Measurements from ENCODE around the gene PCDH7.

GRCh38 chr4:30718021-30718542 lies 2.1 kb upstream of the PCDH7 start:
- TF ChIP-seq CTCF (IDR thresholded peaks at IDR 0.05) (no peak), POLR2A (IDR thresholded peaks at IDR 0.05; ENCODE audit: low read depth) (no peak), POLR2AphosphoS5 (IDR thresholded peaks at IDR 0.05) (peak in 1 of 2 donors; percentile 22), EP300 (IDR thresholded peaks at IDR 0.05) (no peak)

Data from esophagus muscularis mucosa (tissue), 4 donors.